Measurements from ENCODE around the gene PTPN1.

DNA sequence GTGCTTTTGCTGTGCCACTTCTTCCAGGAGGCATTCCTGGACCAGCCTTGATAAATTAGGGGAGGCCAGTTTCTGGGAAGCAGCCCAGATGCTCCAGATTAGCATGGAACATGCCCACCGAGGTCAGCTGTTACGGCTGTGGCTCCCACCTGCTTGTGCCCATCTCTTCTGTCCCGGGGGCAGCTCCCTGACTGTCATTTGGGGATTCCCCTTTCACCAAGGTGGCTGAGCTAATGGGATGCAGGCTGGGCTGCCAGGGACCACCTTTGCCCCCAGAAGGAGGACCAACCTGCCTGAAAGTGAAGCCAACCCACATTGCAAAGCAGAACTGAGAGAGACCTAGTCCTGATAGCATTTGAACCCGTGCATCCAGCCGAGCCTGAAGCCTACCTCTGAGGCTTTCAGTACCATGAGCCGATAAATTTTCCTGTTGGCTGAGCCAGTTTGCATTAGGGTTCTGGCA is 85.3 kb downstream of the PTPN1 start:
- TF ChIP-seq, protein P1, sequence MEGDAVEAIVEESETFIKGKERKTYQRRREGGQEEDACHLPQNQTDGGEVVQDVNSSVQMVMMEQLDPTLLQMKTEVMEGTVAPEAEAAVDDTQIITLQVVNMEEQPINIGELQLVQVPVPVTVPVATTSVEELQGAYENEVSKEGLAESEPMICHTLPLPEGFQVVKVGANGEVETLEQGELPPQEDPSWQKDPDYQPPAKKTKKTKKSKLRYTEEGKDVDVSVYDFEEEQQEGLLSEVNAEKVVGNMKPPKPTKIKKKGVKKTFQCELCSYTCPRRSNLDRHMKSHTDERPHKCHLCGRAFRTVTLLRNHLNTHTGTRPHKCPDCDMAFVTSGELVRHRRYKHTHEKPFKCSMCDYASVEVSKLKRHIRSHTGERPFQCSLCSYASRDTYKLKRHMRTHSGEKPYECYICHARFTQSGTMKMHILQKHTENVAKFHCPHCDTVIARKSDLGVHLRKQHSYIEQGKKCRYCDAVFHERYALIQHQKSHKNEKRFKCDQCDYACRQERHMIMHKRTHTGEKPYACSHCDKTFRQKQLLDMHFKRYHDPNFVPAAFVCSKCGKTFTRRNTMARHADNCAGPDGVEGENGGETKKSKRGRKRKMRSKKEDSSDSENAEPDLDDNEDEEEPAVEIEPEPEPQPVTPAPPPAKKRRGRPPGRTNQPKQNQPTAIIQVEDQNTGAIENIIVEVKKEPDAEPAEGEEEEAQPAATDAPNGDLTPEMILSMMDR (tag by site-specific recombination; IDR thresholded peaks at IDR 0.05): no peak
- TF ChIP-seq ZNF274 (IDR thresholded peaks at IDR 0.05; ENCODE audit: low read length): no peak
- no peak for TF ChIP-seq ZNF274 (tag by site-specific recombination; IDR thresholded peaks at IDR 0.05; ENCODE audit: borderline replicate concordance)
- no peak for TF ChIP-seq ZNF423 (tag by site-specific recombination; IDR thresholded peaks at IDR 0.05)
- no peak for TF ChIP-seq ZNF624 (tag by site-specific recombination; IDR thresholded peaks at IDR 0.05)
- TF ChIP-seq SP2 (tag by site-specific recombination; IDR thresholded peaks at IDR 0.05): no peak
- no peak for TF ChIP-seq ZBTB21 (tag by site-specific recombination; IDR thresholded peaks at IDR 0.05)
- no peak for TF ChIP-seq TCF7L2 (IDR thresholded peaks at IDR 0.05; ENCODE audit: borderline replicate concordance, low read depth, low read length)
- TF ChIP-seq ZNF830 (tag by site-specific recombination; IDR thresholded peaks at IDR 0.05; ENCODE audit: low read depth): no peak
- TF ChIP-seq, protein P2, sequence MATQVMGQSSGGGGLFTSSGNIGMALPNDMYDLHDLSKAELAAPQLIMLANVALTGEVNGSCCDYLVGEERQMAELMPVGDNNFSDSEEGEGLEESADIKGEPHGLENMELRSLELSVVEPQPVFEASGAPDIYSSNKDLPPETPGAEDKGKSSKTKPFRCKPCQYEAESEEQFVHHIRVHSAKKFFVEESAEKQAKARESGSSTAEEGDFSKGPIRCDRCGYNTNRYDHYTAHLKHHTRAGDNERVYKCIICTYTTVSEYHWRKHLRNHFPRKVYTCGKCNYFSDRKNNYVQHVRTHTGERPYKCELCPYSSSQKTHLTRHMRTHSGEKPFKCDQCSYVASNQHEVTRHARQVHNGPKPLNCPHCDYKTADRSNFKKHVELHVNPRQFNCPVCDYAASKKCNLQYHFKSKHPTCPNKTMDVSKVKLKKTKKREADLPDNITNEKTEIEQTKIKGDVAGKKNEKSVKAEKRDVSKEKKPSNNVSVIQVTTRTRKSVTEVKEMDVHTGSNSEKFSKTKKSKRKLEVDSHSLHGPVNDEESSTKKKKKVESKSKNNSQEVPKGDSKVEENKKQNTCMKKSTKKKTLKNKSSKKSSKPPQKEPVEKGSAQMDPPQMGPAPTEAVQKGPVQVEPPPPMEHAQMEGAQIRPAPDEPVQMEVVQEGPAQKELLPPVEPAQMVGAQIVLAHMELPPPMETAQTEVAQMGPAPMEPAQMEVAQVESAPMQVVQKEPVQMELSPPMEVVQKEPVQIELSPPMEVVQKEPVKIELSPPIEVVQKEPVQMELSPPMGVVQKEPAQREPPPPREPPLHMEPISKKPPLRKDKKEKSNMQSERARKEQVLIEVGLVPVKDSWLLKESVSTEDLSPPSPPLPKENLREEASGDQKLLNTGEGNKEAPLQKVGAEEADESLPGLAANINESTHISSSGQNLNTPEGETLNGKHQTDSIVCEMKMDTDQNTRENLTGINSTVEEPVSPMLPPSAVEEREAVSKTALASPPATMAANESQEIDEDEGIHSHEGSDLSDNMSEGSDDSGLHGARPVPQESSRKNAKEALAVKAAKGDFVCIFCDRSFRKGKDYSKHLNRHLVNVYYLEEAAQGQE (tag by site-specific recombination; IDR thresholded peaks at IDR 0.05): no peak
- TF ChIP-seq ZNF792 (tag by site-specific recombination; IDR thresholded peaks at IDR 0.05): no peak
